ENCODE results near the gene BLOC1S6.

The BLOC1S6 gene

DNA sequence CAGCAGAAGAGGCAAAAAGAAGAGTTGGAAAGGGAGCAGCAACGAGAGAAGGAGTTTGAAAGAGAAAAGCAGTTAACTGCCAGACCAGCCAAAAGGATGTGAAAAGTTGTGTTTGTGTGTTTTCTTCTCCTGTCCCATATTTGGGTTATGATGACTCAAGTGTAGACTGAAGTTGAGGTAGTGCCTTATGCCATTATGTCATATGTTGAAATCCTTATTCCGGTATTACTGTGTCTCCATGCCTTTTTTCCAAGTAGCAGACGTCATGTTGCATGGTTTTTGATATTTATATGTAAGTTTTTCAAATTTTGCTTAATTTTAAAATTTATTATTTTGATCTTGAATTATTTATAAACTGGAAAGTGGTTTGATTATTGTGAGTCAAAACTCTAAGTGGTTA lies 19.2 kb downstream of the BLOC1S6 start:
- no peaks in the 10 kb centered on the region for H3K27me3 Mint-ChIP-seq
- ATAC-seq (replicated peaks), result peak in 1 of 2 donors; percentile 35
- H3K27ac Mint-ChIP-seq, result peak overlapping the region; percentile 69
- peaks cover 2 to 4% of the 10 kb centered on the region in 2 donors for H3K9me3 Mint-ChIP-seq
- peaks cover 47 to 50% of the 10 kb centered on the region in 2 donors for H3K36me3 Mint-ChIP-seq
- H3K4me1 Mint-ChIP-seq, result peaks cover 19 to 58% of the 10 kb centered on the region in 2 donors
- no peak for DNase-seq
- peak overlapping the region; percentile 36 to 48 for H3K4me3 Mint-ChIP-seq

DNA sequence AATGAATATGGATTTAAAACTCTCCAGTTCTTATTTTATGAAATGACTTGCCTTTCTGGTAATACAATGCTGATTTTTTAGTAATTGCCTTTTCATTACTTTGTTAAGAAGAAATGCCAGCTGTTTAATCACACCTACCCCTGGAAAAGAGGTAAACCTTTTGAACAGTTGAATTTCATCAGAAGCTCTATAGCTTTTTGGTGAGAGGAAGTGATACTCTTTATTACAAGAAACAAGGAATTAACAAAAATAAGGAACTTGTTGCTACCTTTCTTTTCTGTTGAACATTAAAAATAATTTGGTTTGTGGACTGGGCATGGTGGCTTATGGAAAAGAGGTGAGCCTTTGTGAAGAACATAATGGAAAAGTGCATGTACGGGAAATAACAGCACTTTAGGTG lies 19.7 kb downstream of the BLOC1S6 start:
- H3K27me3 Mint-ChIP-seq, result no peaks in the 10 kb centered on the region
- DNase-seq (no peak), ATAC-seq (replicated peaks) (peak; percentile 31 to 45)
- H3K36me3 Mint-ChIP-seq, result peaks cover 44 to 46% of the 10 kb centered on the region in 2 donors
- peaks cover 2 to 4% of the 10 kb centered on the region in 2 donors for H3K9me3 Mint-ChIP-seq
- peak overlapping the region; percentile 46 to 70 for H3K4me3 Mint-ChIP-seq
- H3K27ac Mint-ChIP-seq, result peak overlapping the region; percentile 93
- H3K4me1 Mint-ChIP-seq, result peaks cover 17 to 58% of the 10 kb centered on the region in 2 donors

DNA sequence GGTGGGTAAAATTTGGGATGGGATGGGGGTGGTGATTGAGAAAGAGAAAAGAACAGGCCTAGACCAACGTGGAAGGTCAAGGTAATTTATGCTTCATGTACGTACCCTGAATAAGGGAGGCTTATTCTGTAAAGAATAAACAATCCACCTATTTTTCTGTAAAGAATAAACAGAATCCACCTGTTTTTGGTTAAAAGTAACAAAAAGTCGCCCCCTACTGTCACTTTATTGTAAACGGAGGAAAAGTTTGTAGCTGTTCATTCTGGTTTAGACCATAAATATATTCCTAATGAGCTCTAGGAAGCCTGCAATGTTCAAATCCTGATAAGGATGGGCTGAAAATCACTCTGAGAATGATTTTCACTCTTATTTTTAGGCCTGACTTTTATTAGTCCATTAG lies 24.1 kb downstream of the BLOC1S6 start:
- H3K27me3 Mint-ChIP-seq, result no peaks in the 10 kb centered on the region
- H3K4me1 Mint-ChIP-seq, result peaks cover 8 to 29% of the 10 kb centered on the region in 2 donors
- H3K36me3 Mint-ChIP-seq, result peaks cover 21 to 23% of the 10 kb centered on the region in 2 donors
- no peak overlapping the region for H3K4me3 Mint-ChIP-seq
- H3K9me3 Mint-ChIP-seq, result no peaks in the 10 kb centered on the region
- no peak for ATAC-seq (replicated peaks)
- no peak for DNase-seq
- H3K27ac Mint-ChIP-seq, result no peak overlapping the region

DNA sequence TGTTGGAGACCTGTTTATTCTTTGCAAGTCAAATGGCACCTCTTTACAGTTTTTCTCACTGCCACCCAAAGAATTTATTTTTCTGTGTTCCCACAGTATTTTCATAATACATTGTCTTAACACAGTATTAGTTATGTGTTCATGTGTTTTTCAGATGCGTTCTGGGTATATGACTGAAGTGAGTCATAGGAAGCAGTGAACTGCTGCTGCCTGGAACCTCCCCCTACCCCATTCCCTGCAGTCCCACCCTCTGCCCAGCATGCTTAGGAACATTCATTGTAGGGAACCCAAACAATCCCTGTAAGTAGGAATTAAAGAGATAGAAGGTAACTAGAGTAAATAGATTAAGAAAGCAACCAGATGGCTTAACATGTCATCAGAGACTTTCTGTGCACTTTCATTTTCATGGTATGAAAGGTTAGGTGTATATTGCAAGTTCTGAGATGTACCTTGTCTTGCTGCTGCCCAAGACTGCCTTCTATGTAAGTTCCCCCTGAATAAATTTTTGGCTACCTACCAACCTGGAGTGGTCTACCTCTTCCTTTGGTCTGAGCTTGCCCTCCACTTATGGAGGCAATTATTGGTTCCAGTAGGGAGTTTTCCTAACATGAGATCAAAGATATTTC lies 25.7 kb downstream of the BLOC1S6 start:
- no peaks in the 10 kb centered on the region for H3K9me3 Mint-ChIP-seq
- H3K27me3 Mint-ChIP-seq, result no peaks in the 10 kb centered on the region
- H3K4me1 Mint-ChIP-seq, result peaks cover 2 to 16% of the 10 kb centered on the region in 2 donors
- no peak overlapping the region for H3K27ac Mint-ChIP-seq
- peak in 1 of 2 donors; percentile 28 for ATAC-seq (replicated peaks)
- no peak for DNase-seq
- no peak overlapping the region for H3K4me3 Mint-ChIP-seq
- H3K36me3 Mint-ChIP-seq, result peaks cover 9 to 14% of the 10 kb centered on the region in 2 donors

DNA sequence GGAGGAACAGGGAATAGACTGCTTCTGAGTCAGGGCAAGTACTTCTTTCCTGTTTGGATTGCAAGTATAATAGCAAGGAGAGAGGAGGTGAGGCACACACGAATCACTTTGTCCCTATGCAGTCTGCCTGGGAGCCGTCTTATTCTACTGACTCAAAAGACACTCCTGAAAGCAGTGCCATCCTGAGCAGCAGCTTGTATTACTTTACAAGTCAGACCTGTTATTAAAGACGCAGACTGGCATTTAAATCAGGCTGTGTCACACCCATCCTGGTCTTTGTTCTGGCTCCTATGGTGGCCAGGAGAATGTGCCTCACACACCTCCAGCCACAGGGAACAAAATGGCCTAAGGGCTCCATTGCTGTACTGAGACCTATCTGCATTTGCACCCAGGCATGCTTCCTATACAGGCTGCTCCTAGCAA lies 29.7 kb downstream of the BLOC1S6 start:
- Mint-ChIP-seq H3K27me3 (no peaks in the 10 kb centered on the region), H3K4me1 (peaks cover 0 to 2% of the 10 kb centered on the region in 2 donors), H3K27ac (no peak overlapping the region), H3K36me3 (no peaks in the 10 kb centered on the region), H3K4me3 (no peak overlapping the region), H3K9me3 (no peaks in the 10 kb centered on the region)
- ATAC-seq (replicated peaks), result no peak
- DNase-seq, result no peak

DNA sequence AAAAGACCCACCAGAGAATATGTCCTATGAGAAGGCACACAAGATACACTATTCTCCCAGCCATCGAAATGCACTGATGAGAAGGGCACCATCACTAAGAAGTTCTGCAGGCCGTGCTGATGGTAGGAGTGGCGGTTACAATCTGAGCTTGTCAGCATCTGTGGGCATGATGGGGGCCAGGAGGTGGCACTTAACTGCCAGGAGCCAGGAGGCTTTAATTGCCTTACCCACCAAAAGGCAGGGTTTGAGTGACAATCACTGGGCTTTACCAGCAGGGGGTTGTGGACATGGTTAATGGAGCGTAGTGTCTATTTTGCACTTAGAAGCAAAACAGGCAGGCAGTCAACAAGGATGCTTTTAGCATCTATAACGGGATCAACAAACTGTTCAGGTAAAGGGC lies 31.6 kb downstream of the BLOC1S6 start:
- ATAC-seq (replicated peaks) (peak; percentile 27 to 56), DNase-seq (no peak)
- H3K4me3 Mint-ChIP-seq, result no peak overlapping the region

DNA sequence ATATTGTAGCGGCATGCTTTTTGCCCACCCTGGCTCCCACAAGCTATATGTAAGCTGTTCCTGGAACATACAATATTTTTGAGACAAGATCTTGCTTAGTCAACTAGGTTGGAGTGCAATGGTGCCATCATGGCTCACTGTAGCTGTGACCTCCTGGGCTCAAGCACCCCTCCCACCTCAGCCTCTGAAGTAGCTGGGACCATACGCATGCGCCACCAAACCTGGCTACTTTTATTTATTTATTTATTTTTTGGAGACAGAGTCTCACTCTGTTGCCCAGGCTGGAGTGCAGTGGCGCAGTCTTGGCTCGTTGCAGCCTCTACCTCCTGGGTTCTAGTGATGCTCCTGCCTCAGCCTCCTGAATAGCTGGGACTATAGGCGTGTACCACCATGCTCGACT lies 41.0 kb downstream of the BLOC1S6 start:
- Mint-ChIP-seq H3K36me3 (peaks cover 9 to 11% of the 10 kb centered on the region in 2 donors), H3K4me1 (peaks cover 4 to 5% of the 10 kb centered on the region in 2 donors), H3K27me3 (no peaks in the 10 kb centered on the region), H3K9me3 (peaks cover 11 to 20% of the 10 kb centered on the region in 2 donors), H3K4me3 (no peak overlapping the region), H3K27ac (no peak overlapping the region)
- no peak for DNase-seq
- no peak for ATAC-seq (replicated peaks)

More for the DNA sequence above, 31.6 kb downstream of the BLOC1S6 start:
- H3K36me3 Mint-ChIP-seq, result peaks cover 10 to 15% of the 10 kb centered on the region in 2 donors
- no peaks in the 10 kb centered on the region for H3K4me1 Mint-ChIP-seq
- H3K9me3 Mint-ChIP-seq, result peaks cover 4% of the 10 kb centered on the region in 2 donors
- no peaks in the 10 kb centered on the region for H3K27me3 Mint-ChIP-seq
- no peak overlapping the region for H3K27ac Mint-ChIP-seq

DNA sequence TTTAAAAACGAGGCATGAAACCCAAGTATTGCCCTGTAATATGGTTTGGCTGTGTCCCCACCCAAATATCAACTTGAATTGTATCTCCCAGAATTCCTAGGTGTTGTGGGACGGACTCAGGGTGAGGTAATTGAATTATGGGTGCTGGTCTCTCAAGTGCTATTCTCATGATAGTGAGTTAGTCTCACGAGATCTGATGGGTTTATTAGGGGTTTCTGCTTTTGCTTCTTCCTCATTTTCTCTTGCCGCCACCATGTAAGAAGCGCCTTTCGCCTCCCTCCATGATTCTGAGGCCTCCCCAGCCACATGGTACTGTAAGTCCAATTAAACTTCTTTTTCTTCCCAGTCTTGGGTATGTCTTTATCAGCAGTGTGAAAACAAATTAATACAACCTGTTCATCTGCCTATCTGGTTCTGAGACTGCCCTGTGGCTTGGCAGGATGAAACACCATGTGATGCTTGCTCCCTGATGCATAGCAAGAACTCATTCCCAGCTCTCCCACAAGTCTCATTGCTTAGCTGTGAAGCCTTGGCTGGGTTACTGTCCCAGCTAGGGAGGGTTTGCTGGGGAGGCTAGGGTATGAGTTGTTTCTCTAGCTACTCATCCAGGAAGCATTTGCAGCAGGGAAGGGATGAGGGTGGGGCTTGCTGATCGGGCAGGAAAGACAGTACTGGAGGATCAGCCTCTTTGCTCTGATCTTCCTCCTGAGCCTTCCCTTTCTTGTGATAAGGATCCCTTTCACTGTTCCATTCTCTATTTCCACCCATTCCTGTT lies 43.9 kb downstream of the BLOC1S6 start:
- ATAC-seq (replicated peaks) (no peak), DNase-seq (no peak)
- H3K27me3 Mint-ChIP-seq, result no peaks in the 10 kb centered on the region
- no peak overlapping the region for H3K4me3 Mint-ChIP-seq
- H3K4me1 Mint-ChIP-seq, result peaks cover 6 to 14% of the 10 kb centered on the region in 2 donors
- no peak overlapping the region for H3K27ac Mint-ChIP-seq
- peaks cover 6 to 14% of the 10 kb centered on the region in 2 donors for H3K9me3 Mint-ChIP-seq
- H3K36me3 Mint-ChIP-seq, result peaks cover 4 to 6% of the 10 kb centered on the region in 2 donors

DNA sequence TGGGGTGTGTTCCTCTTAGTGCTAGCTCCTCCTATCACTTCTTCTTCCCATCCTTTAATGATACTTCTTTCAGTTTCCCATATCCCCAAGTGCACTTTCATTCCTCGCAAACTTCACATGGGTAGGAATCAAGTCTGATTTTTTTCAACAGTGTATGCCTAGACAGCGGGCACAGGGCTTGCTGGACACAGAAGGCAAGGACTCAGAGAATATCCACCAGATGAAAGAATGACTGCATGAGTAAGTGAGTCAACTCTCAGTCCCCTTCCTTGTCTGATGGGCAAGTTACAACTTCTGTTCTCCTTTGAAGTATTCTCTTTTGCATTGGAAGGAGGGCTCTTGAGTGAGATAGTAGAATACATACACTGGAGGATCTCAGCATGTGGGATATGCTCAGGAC lies 44.6 kb downstream of the BLOC1S6 start:
- Mint-ChIP-seq H3K9me3 (peaks cover 4 to 9% of the 10 kb centered on the region in 2 donors), H3K36me3 (peaks cover 3 to 4% of the 10 kb centered on the region in 2 donors), H3K4me3 (no peak overlapping the region), H3K27ac (no peak overlapping the region), H3K27me3 (no peaks in the 10 kb centered on the region), H3K4me1 (peaks cover 6 to 15% of the 10 kb centered on the region in 2 donors)
- DNase-seq (no peak), ATAC-seq (replicated peaks) (no peak)

DNA sequence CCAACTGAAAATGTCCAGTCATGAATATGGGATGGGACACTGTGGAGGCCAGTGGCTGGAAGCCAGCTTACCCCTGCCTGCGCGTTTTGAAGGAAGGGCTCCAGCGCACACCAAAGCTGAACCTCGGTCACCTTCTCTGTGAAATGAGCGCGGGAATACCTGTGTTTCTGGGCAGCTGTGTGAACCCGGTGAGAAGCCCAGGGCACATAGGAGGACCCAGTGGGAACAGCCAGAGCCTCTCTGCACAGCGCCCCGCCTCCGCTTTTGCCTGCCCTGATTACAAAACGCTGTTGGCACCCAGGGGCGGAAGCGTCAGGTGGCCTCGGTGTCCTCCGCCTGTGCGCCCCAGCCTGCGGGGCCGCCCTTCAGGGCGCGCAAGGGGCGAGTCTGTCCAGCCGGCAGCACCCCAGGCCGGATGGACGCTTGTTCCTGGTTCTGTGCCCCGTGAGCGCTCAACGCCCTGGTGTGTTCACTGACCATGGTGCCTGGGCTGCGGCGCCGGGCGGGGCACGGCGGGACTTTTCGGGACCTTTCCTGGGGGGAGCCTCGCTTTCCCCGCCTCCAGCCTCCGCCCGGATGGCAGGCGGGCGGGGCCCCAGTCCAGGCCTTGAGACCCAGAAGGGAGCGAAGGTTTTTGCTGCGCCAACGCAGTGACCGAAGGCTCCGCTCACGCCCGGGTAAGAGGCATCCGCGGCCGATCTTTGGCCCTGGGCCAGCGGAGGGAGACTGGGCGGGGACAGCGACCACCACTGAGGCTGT lies 47.4 kb downstream of the BLOC1S6 start, which contains the start of gene SQOR:
Gene SQOR, plus strand, starts transcription at position 598 of the 759 bp plus-strand sequence. CDS start 23,895 bp downstream, outside the sequence.
- Mint-ChIP-seq H3K9me3 (no peaks in the 10 kb centered on the region), H3K27ac (peak within 1 kb of the TSS; percentile 96), H3K4me3 (peak within 1 kb of the TSS; percentile 94 to 99), H3K4me1 (peaks cover 20 to 32% of the 10 kb centered on the region in 2 donors), H3K27me3 (no peaks in the 10 kb centered on the region), H3K36me3 (peaks cover 6% of the 10 kb centered on the region in 2 donors)
- peak; percentile 77 for DNase-seq
- ATAC-seq (replicated peaks), result peak; percentile 80 to 83

DNA sequence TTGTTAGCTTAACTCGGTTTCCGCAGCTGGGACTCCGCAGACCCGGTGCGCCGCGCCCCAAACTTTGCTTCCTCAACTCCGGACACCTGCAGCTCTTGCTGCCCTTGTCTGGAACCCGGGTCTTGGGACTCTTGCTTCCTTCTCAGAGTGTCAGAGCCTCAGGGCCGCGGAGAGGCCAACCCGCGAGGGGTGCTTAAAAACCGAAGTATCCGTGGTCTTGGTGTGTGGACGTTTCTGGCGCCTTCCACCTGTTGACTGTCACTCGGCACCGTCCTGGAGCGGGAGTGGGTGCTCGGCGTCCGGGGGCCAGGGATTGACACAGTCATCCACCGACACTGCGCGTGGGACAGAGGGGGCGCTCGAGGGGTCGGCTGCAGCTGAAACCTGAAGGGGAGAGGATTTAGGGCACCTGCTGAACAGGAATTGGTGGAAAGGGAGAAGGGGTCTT lies 48.0 kb downstream of the BLOC1S6 start:
- ATAC-seq (replicated peaks), result peak; percentile 68 to 70
- H3K27ac Mint-ChIP-seq, result peak overlapping the region; percentile 96
- H3K4me3 Mint-ChIP-seq, result peak overlapping the region; percentile 94 to 99
- DNase-seq, result peak; percentile 60
- no peaks in the 10 kb centered on the region for H3K27me3 Mint-ChIP-seq
- H3K9me3 Mint-ChIP-seq, result no peaks in the 10 kb centered on the region
- peaks cover 21 to 32% of the 10 kb centered on the region in 2 donors for H3K4me1 Mint-ChIP-seq
- peaks cover 8 to 9% of the 10 kb centered on the region in 2 donors for H3K36me3 Mint-ChIP-seq

DNA sequence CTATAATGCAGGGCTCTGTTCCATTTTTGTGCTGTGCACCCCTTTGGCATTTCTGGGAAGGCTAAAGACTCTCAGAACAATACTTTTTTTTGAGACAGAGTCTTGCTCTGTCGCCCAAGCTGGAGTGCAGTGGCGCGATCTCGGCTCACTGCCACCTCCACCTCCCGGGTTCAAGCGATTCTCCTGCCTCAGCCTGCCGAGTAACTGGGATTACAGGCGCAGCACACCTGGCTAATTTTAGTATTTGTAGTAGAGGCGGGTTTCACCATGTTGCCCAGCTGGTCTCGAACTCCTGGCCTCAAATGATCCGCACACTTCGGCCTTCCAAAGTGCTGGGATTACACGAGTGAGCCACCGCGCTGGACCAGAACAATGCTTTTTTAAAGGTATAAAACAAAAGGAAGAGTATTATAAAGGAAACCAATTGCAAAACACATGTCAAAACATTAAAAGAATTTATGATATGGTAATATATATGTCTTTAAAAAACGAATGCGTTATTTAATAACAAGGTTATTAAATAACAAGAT lies 48.6 kb downstream of the BLOC1S6 start:
- Mint-ChIP-seq H3K27ac (peak overlapping the region; percentile 96), H3K9me3 (no peaks in the 10 kb centered on the region), H3K36me3 (peaks cover 8 to 9% of the 10 kb centered on the region in 2 donors), H3K4me1 (peaks cover 21 to 32% of the 10 kb centered on the region in 2 donors), H3K4me3 (peak overlapping the region; percentile 94 to 99), H3K27me3 (no peaks in the 10 kb centered on the region)
- ATAC-seq (replicated peaks) (no peak), DNase-seq (no peak)

DNA sequence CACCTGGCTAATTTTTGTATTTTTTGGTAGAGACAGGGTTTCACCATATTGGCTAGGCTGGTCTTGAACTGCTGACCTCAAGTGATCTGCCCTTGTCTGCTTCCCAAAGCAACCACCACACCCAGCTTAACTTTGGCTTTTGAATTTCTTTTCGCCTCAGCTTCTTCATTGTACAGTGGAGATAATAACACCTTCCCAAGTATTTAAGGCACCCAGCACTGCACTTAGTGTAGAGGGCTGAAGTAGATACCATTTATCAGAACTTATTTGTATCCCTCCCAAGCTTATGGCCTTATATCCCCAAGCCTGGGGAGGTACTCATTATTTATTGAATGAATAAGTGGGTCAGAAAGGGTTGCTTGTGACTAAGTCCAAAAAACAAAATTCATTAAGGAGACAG lies 50.0 kb downstream of the BLOC1S6 start:
- no peak for ATAC-seq (replicated peaks)
- no peaks in the 10 kb centered on the region for H3K9me3 Mint-ChIP-seq
- peaks cover 9 to 11% of the 10 kb centered on the region in 2 donors for H3K36me3 Mint-ChIP-seq
- peak overlapping the region; percentile 64 to 76 for H3K4me3 Mint-ChIP-seq
- peak overlapping the region; percentile 89 for H3K27ac Mint-ChIP-seq
- DNase-seq, result no peak
- peaks cover 21 to 38% of the 10 kb centered on the region in 2 donors for H3K4me1 Mint-ChIP-seq
- no peaks in the 10 kb centered on the region for H3K27me3 Mint-ChIP-seq
